GM18858 (cell line): ENCODE data around the gene CPNE5.

Source experiments
- ATAC-seq: cut with Tn5 transposase; IDR thresholded peaks from one replicate; pipeline ENCODE4 v1.9.1; 2021; ENCODE audit not compliant: unreplicated experiment

Gene CPNE5

GRCh38 chr6:36838896-36839748 is at the start of gene CPNE5:
CPNE5 (minus strand) TSS chr6:36839444; CDS start chr6:36839377, 67 bp downstream.
- no peak for ATAC-seq

GRCh38 chr6:36888115-36888643 is 48.9 kb upstream of the CPNE5 start:
- no peak for ATAC-seq

GRCh38 chr6:36886950-36887618 is 47.8 kb upstream of the CPNE5 start:
- ATAC-seq = no peak

GRCh38 chr6:36885461-36886401 is 46.5 kb upstream of the CPNE5 start, which contains the start of gene C6orf89:
C6orf89 (plus strand) TSS chr6:36885952; CDS start chr6:36899445, 13,493 bp downstream.
- peak; percentile 93 for ATAC-seq

GRCh38 chr6:36884610-36885009 is 45.4 kb upstream of the CPNE5 start:
- ATAC-seq = no peak

- ATAC-seq = no peak
These were observed 36.0 kb upstream of the CPNE5 start for GRCh38 chr6:36875250-36875633.

GRCh38 chr6:36874443-36875249 is 35.4 kb upstream of the CPNE5 start, which contains the start of gene PPIL1:
PPIL1 (minus strand) TSS chr6:36874803; CDS start chr6:36874772, 31 bp downstream.
- peak; percentile 51 for ATAC-seq

- ATAC-seq = no peak
These were observed 34.6 kb upstream of the CPNE5 start for GRCh38 chr6:36873612-36874442.

- ATAC-seq = no peak
These were observed 33.9 kb upstream of the CPNE5 start for GRCh38 chr6:36873115-36873514.

GRCh38 chr6:36871686-36872085 is 32.4 kb upstream of the CPNE5 start:
- no peak for ATAC-seq

- ATAC-seq = no peak
These were observed 28.4 kb upstream of the CPNE5 start for GRCh38 chr6:36867471-36868224.

- ATAC-seq = no peak
These were observed 26.6 kb upstream of the CPNE5 start for GRCh38 chr6:36865835-36866234.

- no peak for ATAC-seq
These were observed 24.7 kb upstream of the CPNE5 start for GRCh38 chr6:36863670-36864540.

- ATAC-seq = no peak
These were observed 23.7 kb upstream of the CPNE5 start for GRCh38 chr6:36862848-36863382.

GRCh38 chr6:36862164-36862847 is 23.1 kb upstream of the CPNE5 start:
- no peak for ATAC-seq

GRCh38 chr6:36860126-36860525 is 20.9 kb upstream of the CPNE5 start:
- no peak for ATAC-seq
